Keratinocyte (primary cell): ENCODE results near the gene RSPO3. TPM values are rescaled to one million over a fixed set of nuclear protein-coding genes. Genes with fewer than 3 reads are reported as not detected.

Experiments
- DNase-seq: peaks from one replicate; pipeline ENCODE4 v3.0.0-alpha.2; 2011; ENCODE audit warnings: low read depth, missing footprints, low spot score
- FAIRE-seq: peaks from 2 replicates; lab custom pipeline; 2011; peaks lifted over from hg19 to GRCh38; lab: Jason Lieb, UNC
- H2AFZ ChIP-seq: 2 replicates; pipeline ENCODE4 v1.6.0; 2012; ENCODE audit warnings: low read length, control low read depth, inconsistent platforms; ENCODE audit not compliant: control insufficient read depth
- H3K27ac ChIP-seq: 2 replicates; pipeline ENCODE4 v1.5.1; 2011; ENCODE audit warnings: low read length; ENCODE audit not compliant: control insufficient read depth, insufficient read depth
- H3K27me3 ChIP-seq: 3 replicates; pipeline ENCODE4 v1.6.0; 2011; ENCODE audit warnings: low read length; ENCODE audit not compliant: control insufficient read depth, insufficient read depth; ENCODE audit errors: extremely low read depth
- H3K36me3 ChIP-seq, 2 experiments: 2 replicates in 1 of 2; 3 replicates in 1 of 2; pipeline ENCODE4 v1.5.1; 2011; ENCODE audit warnings: low read length in 2 of 2, mild to moderate bottlenecking in 1 of 2; ENCODE audit not compliant: control insufficient read depth in 2 of 2, insufficient read depth in 2 of 2; ENCODE audit errors: extremely low read depth in 1 of 2
- H3K4me1 ChIP-seq: 3 replicates; pipeline ENCODE4 v1.5.1; 2011; ENCODE audit warnings: low read length; ENCODE audit not compliant: control insufficient read depth, insufficient read depth; ENCODE audit errors: extremely low read depth
- H3K4me2 ChIP-seq: 3 replicates; pipeline ENCODE4 v1.6.0; 2011; ENCODE audit warnings: low read depth, low read length; ENCODE audit not compliant: control insufficient read depth, insufficient read depth; ENCODE audit errors: extremely low read depth
- H3K4me3 ChIP-seq, 3 experiments: fragments of 200-600 bp in 1 of 3; sonication (generic) in 1 of 3; 2 replicates in 2 of 3; 3 replicates in 1 of 3; pipeline ENCODE4 v1.5.1; 2011 to 2016; ENCODE audit warnings: low read length in 3 of 3, mild to moderate bottlenecking in 3 of 3, control low read depth in 2 of 3, inconsistent platforms in 1 of 3, low read depth in 1 of 3, mixed read lengths in 1 of 3, mixed run types in 1 of 3, moderate library complexity in 1 of 3; ENCODE audit not compliant: control insufficient read depth in 2 of 3, insufficient read depth in 2 of 3; ENCODE audit errors: extremely low read depth in 1 of 3
- H3K79me2 ChIP-seq: 2 replicates; pipeline ENCODE4 v1.6.0; 2012; ENCODE audit warnings: low read length; ENCODE audit not compliant: control insufficient read depth, insufficient read depth
- H3K9ac ChIP-seq: 3 replicates; pipeline ENCODE4 v1.6.0; 2011; ENCODE audit warnings: low read length; ENCODE audit not compliant: control insufficient read depth, insufficient read depth; ENCODE audit errors: extremely low read depth
- H3K9me1 ChIP-seq: 3 replicates; pipeline ENCODE4 v1.6.0; 2011; ENCODE audit warnings: low read length; ENCODE audit not compliant: control insufficient read depth, insufficient read depth; ENCODE audit errors: extremely low read depth
- H3K9me3 ChIP-seq: 2 replicates; pipeline ENCODE4 v1.5.1; 2012; ENCODE audit warnings: low read depth, low read length; ENCODE audit not compliant: control insufficient read depth
- H4K20me1 ChIP-seq: 3 replicates; pipeline ENCODE4 v1.6.0; 2011; ENCODE audit warnings: low read length; ENCODE audit not compliant: control insufficient read depth, insufficient read depth; ENCODE audit errors: extremely low read depth
- CTCF ChIP-seq, 3 experiments: IDR thresholded peaks in 1 of 3; conservative IDR thresholded peaks in 1 of 3; optimal IDR thresholded peaks in 1 of 3; 2 replicates in 2 of 3; 3 replicates in 1 of 3; pipeline versions ENCODE3 to v1.5.1; 2011; ENCODE audit warnings: low read length in 3 of 3, mild to moderate bottlenecking in 3 of 3, moderate library complexity in 2 of 3, control low read depth in 1 of 3, inconsistent platforms in 1 of 3; ENCODE audit not compliant: insufficient read depth in 2 of 3; ENCODE audit errors: extremely low read depth in 1 of 3
- EZH2 ChIP-seq: IDR thresholded peaks from one replicate; pipeline ENCODE4 v1.6.1; 2012; ENCODE audit warnings: inconsistent platforms, mild to moderate bottlenecking, low read length, moderate library complexity
- dilution Hi-C: fragments of 300-500 bp; cut with MboI; formaldehyde crosslinking; loops from one replicate; pipeline ENCODE4 v1.7.0; 2020; ENCODE audit warnings: low sequenced_read_pairs; ENCODE audit not compliant: extremely low pct_ligation_motif_present
- polyA plus RNA-seq, 5 experiments: library from polyadenylated mRNA; depleted of rRNA in 3 of 5; stranded (reverse) in 3 of 5; stranded (forward) in 1 of 5; unstranded in 1 of 5; fragments of >200 nt; gene quantifications; 1 replicate in 1 of 5; 2 replicates in 3 of 5; 3 replicates in 1 of 5; pipeline versions ENCODE4 v1.2.1 to v1.2.3, GENCODE V29; 2011 to 2012; ENCODE audit warnings: missing spikeins in 2 of 5, low read depth in 1 of 5, low replicate concordance in 1 of 5

The RSPO3 gene
- polyA plus RNA-seq, 1 donor (not counting 4 experiments of a cell fraction or from before 2014, with no cell fraction given) = not detected

- Histone ChIP-seq H3K9me1 (no peaks in the 10 kb centered on the region), H3K4me1 (no peaks in the 10 kb centered on the region), H3K27me3 (no peaks in the 10 kb centered on the region), H3K27ac (no peak overlapping the region), H2AFZ (no peak overlapping the region), H4K20me1 (no peaks in the 10 kb centered on the region), H3K79me2 (no peaks in the 10 kb centered on the region), H3K9ac (no peak overlapping the region), H3K9me3 (no peaks in the 10 kb centered on the region), H3K4me2 (no peak overlapping the region), H3K36me3 (no peaks in the 10 kb centered on the region), H3K4me3 (no peak overlapping the region)
- dilution Hi-C loops = no loop called here
- no peak for DNase-seq
- no peak for TF ChIP-seq CTCF (optimal IDR thresholded peaks at IDR 0.05 in 1 of 3, IDR thresholded peaks at IDR 0.05 in 1 of 3, conservative IDR thresholded peaks at IDR 0.05 in 1 of 3; ENCODE audit: extremely low read depth in 1 of 3, insufficient read depth in 2 of 3, low read length in 3 of 3)
- TF ChIP-seq EZH2 = no peak
- no peak for FAIRE-seq
Observed at GRCh38 chr6:127077886-127078285, 40.6 kb upstream of the RSPO3 start.

DNA sequence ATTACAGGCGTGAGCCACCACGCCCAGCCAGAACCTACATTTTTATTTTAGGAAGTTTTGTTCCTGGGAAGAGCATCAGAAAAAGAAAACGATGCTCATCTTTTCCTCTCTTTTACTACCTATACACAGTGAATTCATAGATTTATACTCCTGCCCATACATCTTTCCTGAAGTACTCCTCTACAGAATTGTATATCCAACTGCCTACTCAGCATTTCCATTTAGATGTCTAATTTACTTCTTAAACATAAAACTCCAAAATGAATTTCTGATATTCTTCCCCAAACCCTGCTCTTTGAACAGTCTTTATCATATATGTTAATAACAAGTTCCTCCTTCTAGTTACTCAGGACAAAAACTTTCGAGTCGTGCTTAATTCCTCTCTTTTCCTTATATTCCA, 39.8 kb upstream of the RSPO3 start:
- Histone ChIP-seq H3K9me3 (no peaks in the 10 kb centered on the region), H3K27me3 (no peaks in the 10 kb centered on the region), H4K20me1 (no peaks in the 10 kb centered on the region), H3K9ac (no peak overlapping the region), H3K4me1 (no peaks in the 10 kb centered on the region), H3K4me2 (no peak overlapping the region), H3K4me3 (no peak overlapping the region), H3K9me1 (no peaks in the 10 kb centered on the region), H3K27ac (no peak overlapping the region), H3K36me3 (no peaks in the 10 kb centered on the region), H2AFZ (no peak overlapping the region), H3K79me2 (no peaks in the 10 kb centered on the region)
- TF ChIP-seq CTCF (optimal IDR thresholded peaks at IDR 0.05 in 1 of 3, IDR thresholded peaks at IDR 0.05 in 1 of 3, conservative IDR thresholded peaks at IDR 0.05 in 1 of 3; ENCODE audit: extremely low read depth in 1 of 3, insufficient read depth in 2 of 3, low read length in 3 of 3) (no peak), EZH2 (no peak)
- no peak for FAIRE-seq
- dilution Hi-C loops = no loop called here
- no peak for DNase-seq
